MG63 (cell line): ENCODE results near the gene DTD1. TPM values are rescaled to one million over a fixed set of nuclear protein-coding genes. Genes with fewer than 3 reads are reported as not detected.
"Not testable (repeated sequence)": the region's sequence is repeated elsewhere in the genome, so short reads cannot be mapped to it uniquely, and the experiment has no call there.

Experiments used
- DNase-seq: peaks from one replicate; pipeline ENCODE4 v3.0.0-alpha.2; 2020
- H3K27me3 ChIP-seq: fragments of 250-450 bp; sonication (Bioruptor Pico); 2 replicates; pipeline ENCODE4 v1.5.1; 2020; ENCODE audit warnings: mild to moderate bottlenecking, moderate library complexity
- H3K36me3 ChIP-seq: fragments of 250-450 bp; sonication (Bioruptor Pico); 2 replicates; pipeline ENCODE4 v1.5.1; 2020; ENCODE audit warnings: mild to moderate bottlenecking, moderate library complexity
- H3K4me3 ChIP-seq: fragments of 250-450 bp; sonication (Bioruptor Pico); 2 replicates; pipeline ENCODE4 v1.5.1; 2020; ENCODE audit warnings: mild to moderate bottlenecking, moderate library complexity
- H3K9me3 ChIP-seq: fragments of 250-450 bp; sonication (Bioruptor Pico); 2 replicates; pipeline ENCODE4 v1.5.1; 2020; ENCODE audit warnings: mild to moderate bottlenecking, moderate library complexity
- total RNA-seq: library from RNA; depleted of rRNA; stranded (reverse); fragments of >200 nt; shearing (Covaris generic); gene quantifications from 2 replicates; pipeline ENCODE4 v1.2.3, GENCODE V29; 2014; ENCODE audit warnings: low replicate concordance

Gene DTD1
- total RNA-seq, 1 experiment from 2014 or later: 48.2 TPM

GRCh38 chr20:18781509-18781908 is 193.7 kb downstream of the DTD1 start:
- no peaks in the 10 kb centered on the region for H3K9me3 ChIP-seq
- H3K27me3 ChIP-seq: no peaks in the 10 kb centered on the region
- no peaks in the 10 kb centered on the region for H3K36me3 ChIP-seq
- H3K4me3 ChIP-seq: no peak overlapping the region
- DNase-seq: no peak

- no peak for DNase-seq
- H3K27me3 ChIP-seq: no peaks in the 10 kb centered on the region
Measured at GRCh38 chr20:18783385-18783959, 195.6 kb downstream of the DTD1 start.

GRCh38 chr20:18787046-18787445 is 199.2 kb downstream of the DTD1 start:
- H3K9me3 ChIP-seq: not testable (repeated sequence)

More at GRCh38 chr20:18783385-18783959, 195.6 kb downstream of the DTD1 start:
- Histone ChIP-seq H3K4me3 (no peak overlapping the region), H3K36me3 (no peaks in the 10 kb centered on the region), H3K9me3 (no peaks in the 10 kb centered on the region)

GRCh38 chr20:18788021-18788420 is 200.2 kb downstream of the DTD1 start:
- H3K9me3 ChIP-seq: no peaks in the 10 kb centered on the region
- no peaks in the 10 kb centered on the region for H3K36me3 ChIP-seq
- no peaks in the 10 kb centered on the region for H3K27me3 ChIP-seq
- no peak for DNase-seq
- no peak overlapping the region for H3K4me3 ChIP-seq

More at GRCh38 chr20:18787046-18787445, 199.2 kb downstream of the DTD1 start:
- DNase-seq, H3K27me3 ChIP-seq, H3K4me3 ChIP-seq, H3K36me3 ChIP-seq: not testable (repeated sequence)

GRCh38 chr20:18790787-18791186 is 202.9 kb downstream of the DTD1 start:
- Histone ChIP-seq H3K27me3 (no peaks in the 10 kb centered on the region), H3K36me3 (no peaks in the 10 kb centered on the region), H3K4me3 (no peak overlapping the region), H3K9me3 (no peaks in the 10 kb centered on the region)
- no peak for DNase-seq

GRCh38 chr20:18793625-18794427 is 206.0 kb downstream of the DTD1 start:
- Histone ChIP-seq H3K27me3 (no peaks in the 10 kb centered on the region), H3K4me3 (peak overlapping the region; percentile 65), H3K36me3 (no peaks in the 10 kb centered on the region), H3K9me3 (no peaks in the 10 kb centered on the region)
- DNase-seq: peak; percentile 70

- DNase-seq: no peak
- Histone ChIP-seq H3K36me3 (no peaks in the 10 kb centered on the region), H3K27me3 (no peaks in the 10 kb centered on the region), H3K4me3 (peak overlapping the region; percentile 65), H3K9me3 (no peaks in the 10 kb centered on the region)
Measured at GRCh38 chr20:18794428-18794787, 206.6 kb downstream of the DTD1 start.

GRCh38 chr20:18795366-18795765 is 207.5 kb downstream of the DTD1 start:
- Histone ChIP-seq H3K9me3 (no peaks in the 10 kb centered on the region), H3K4me3 (no peak overlapping the region), H3K36me3 (no peaks in the 10 kb centered on the region), H3K27me3 (no peaks in the 10 kb centered on the region)
- DNase-seq: no peak

GRCh38 chr20:18796282-18796833 is 208.5 kb downstream of the DTD1 start:
- Histone ChIP-seq H3K27me3 (no peaks in the 10 kb centered on the region), H3K4me3 (no peak overlapping the region), H3K36me3 (no peaks in the 10 kb centered on the region), H3K9me3 (no peaks in the 10 kb centered on the region)
- no peak for DNase-seq

- no peaks in the 10 kb centered on the region for H3K36me3 ChIP-seq
- no peak for DNase-seq
- H3K27me3 ChIP-seq: no peaks in the 10 kb centered on the region
- H3K9me3 ChIP-seq: no peaks in the 10 kb centered on the region
- H3K4me3 ChIP-seq: no peak overlapping the region
Measured at GRCh38 chr20:18801516-18801915, 213.7 kb downstream of the DTD1 start.

GRCh38 chr20:18802012-18802634 is 214.3 kb downstream of the DTD1 start:
- no peak for DNase-seq

GRCh38 chr20:18805881-18806280 is 218.0 kb downstream of the DTD1 start:
- no peak for DNase-seq
- Histone ChIP-seq H3K36me3 (no peaks in the 10 kb centered on the region), H3K27me3 (no peaks in the 10 kb centered on the region), H3K4me3 (no peak overlapping the region), H3K9me3 (no peaks in the 10 kb centered on the region)

More at GRCh38 chr20:18802012-18802634, 214.3 kb downstream of the DTD1 start:
- Histone ChIP-seq H3K27me3 (no peaks in the 10 kb centered on the region), H3K4me3 (no peak overlapping the region), H3K9me3 (no peaks in the 10 kb centered on the region), H3K36me3 (no peaks in the 10 kb centered on the region)

GRCh38 chr20:18808712-18809111 is 220.9 kb downstream of the DTD1 start:
- Histone ChIP-seq H3K4me3 (no peak overlapping the region), H3K27me3 (no peaks in the 10 kb centered on the region), H3K36me3 (no peaks in the 10 kb centered on the region), H3K9me3 (no peaks in the 10 kb centered on the region)
- DNase-seq: no peak

- Histone ChIP-seq H3K9me3 (no peaks in the 10 kb centered on the region), H3K4me3 (no peak overlapping the region), H3K27me3 (no peaks in the 10 kb centered on the region), H3K36me3 (no peaks in the 10 kb centered on the region)
- DNase-seq: no peak
Measured at GRCh38 chr20:18811186-18811585, 223.3 kb downstream of the DTD1 start.

- Histone ChIP-seq H3K4me3 (no peak overlapping the region), H3K36me3 (no peaks in the 10 kb centered on the region), H3K9me3 (no peaks in the 10 kb centered on the region), H3K27me3 (no peaks in the 10 kb centered on the region)
- no peak for DNase-seq
Measured at GRCh38 chr20:18811904-18812303, 224.1 kb downstream of the DTD1 start.

- no peak within 1 kb of the TSS for H3K4me3 ChIP-seq
- no peaks in the 10 kb centered on the region for H3K9me3 ChIP-seq
- H3K36me3 ChIP-seq: no peaks in the 10 kb centered on the region
- DNase-seq: no peak
- H3K27me3 ChIP-seq: no peaks in the 10 kb centered on the region
Measured at GRCh38 chr20:18813483-18813882, 225.6 kb downstream of the DTD1 start, which contains the start of gene SCP2D1. SCP2D1 (plus strand) TSS chr20:18813783; CDS start chr20:18813816, 33 bp downstream.

GRCh38 chr20:18815194-18815942 is 227.5 kb downstream of the DTD1 start:
- DNase-seq: no peak
- Histone ChIP-seq H3K9me3 (no peaks in the 10 kb centered on the region), H3K27me3 (no peaks in the 10 kb centered on the region), H3K4me3 (no peak overlapping the region), H3K36me3 (no peaks in the 10 kb centered on the region)
